Thoracic aorta (tissue), 2 donors: Measurements from ENCODE around the gene PCDHGA1. TPM values are rescaled to one million over a fixed set of nuclear protein-coding genes. Genes with fewer than 3 reads are reported as not detected.
A peak's percentile ranks its signal among the peaks of the same experiment; 100 is the strongest.

ENCODE experiments used
- ATAC-seq: fragments of 150-250 bp; one replicate; pipeline ENCODE4 v1.8.0; 2017; ENCODE audit warnings: low read depth; ENCODE audit not compliant: insufficient number of reproducible peaks, low FRiP score
- DNase-seq: peaks from one replicate; pipeline ENCODE4 v3.0.0-alpha.2; 2020; ENCODE audit warnings: low spot score
- H3K27ac ChIP-seq, 2 donors: fragments of 200-600 bp; sonication (generic); 1 replicate in 1 of 2; 2 replicates in 1 of 2; pipeline ENCODE4 v1.5.1; 2016; ENCODE audit warnings: mild to moderate bottlenecking in 2 of 2, moderate library complexity in 2 of 2
- H3K27me3 ChIP-seq: fragments of 200-600 bp; sonication (generic); replicated peaks from 2 replicates; pipeline ENCODE4 v1.6.0; 2016; ENCODE audit warnings: mild to moderate bottlenecking; ENCODE audit not compliant: insufficient read depth
- H3K36me3 ChIP-seq: fragments of 200-600 bp; sonication (generic); one replicate; pipeline ENCODE4 v1.5.1; 2016
- H3K4me1 ChIP-seq, 2 donors: fragments of 200-600 bp; sonication (generic); 1 replicate in 1 of 2; 2 replicates in 1 of 2; pipeline versions ENCODE4 v1.5.1 to v1.6.0; 2016; ENCODE audit warnings: low read depth in 2 of 2, mild to moderate bottlenecking in 1 of 2; ENCODE audit not compliant: control insufficient read depth in 1 of 2
- H3K4me3 ChIP-seq: fragments of 200-600 bp; sonication (generic); 2 replicates; pipeline ENCODE4 v1.5.1; 2016; ENCODE audit warnings: mild to moderate bottlenecking
- H3K9me3 ChIP-seq: fragments of 200-600 bp; sonication (generic); 2 replicates; pipeline ENCODE4 v1.5.1; 2016
- total RNA-seq, 2 donors: library from RNA; depleted of rRNA; stranded (reverse); fragments of >200 nt; gene quantifications; one replicate each; pipeline versions ENCODE4 v1.1.0 to v1.2.3, GENCODE V29; 2016
- TF ChIP-seq, protein P1 (sequence below): fragments of 200-600 bp; sonication (generic); IDR thresholded peaks from one replicate; pipeline ENCODE4 v1.5.1; 2019; ENCODE audit warnings: antibody characterized with exemption

PCDHGA1 gene
- total RNA-seq, 2 donors from 2014 or later = 0.41 to 2.8 TPM

- Histone ChIP-seq H3K27me3 (no peaks in the 10 kb centered on the region), H3K36me3 (peaks cover 6% of the 10 kb centered on the region), H3K4me3 (no peak overlapping the region)
Measured at GRCh38 chr5:141503681-141504080, 173.4 kb downstream of the PCDHGA1 start.

GRCh38 chr5:141504216-141504615 lies 173.9 kb downstream of the PCDHGA1 start:
- DNase-seq (no peak), ATAC-seq (no peak)
- Histone ChIP-seq H3K36me3 (peaks cover 6% of the 10 kb centered on the region), H3K4me3 (no peak overlapping the region), H3K4me1 (peaks cover 19 to 33% of the 10 kb centered on the region in 2 donors), H3K9me3 (no peaks in the 10 kb centered on the region), H3K27me3 (no peaks in the 10 kb centered on the region), H3K27ac (peak overlapping the region in 1 of 2 donors; percentile 44)
- TF ChIP-seq, protein P1, sequence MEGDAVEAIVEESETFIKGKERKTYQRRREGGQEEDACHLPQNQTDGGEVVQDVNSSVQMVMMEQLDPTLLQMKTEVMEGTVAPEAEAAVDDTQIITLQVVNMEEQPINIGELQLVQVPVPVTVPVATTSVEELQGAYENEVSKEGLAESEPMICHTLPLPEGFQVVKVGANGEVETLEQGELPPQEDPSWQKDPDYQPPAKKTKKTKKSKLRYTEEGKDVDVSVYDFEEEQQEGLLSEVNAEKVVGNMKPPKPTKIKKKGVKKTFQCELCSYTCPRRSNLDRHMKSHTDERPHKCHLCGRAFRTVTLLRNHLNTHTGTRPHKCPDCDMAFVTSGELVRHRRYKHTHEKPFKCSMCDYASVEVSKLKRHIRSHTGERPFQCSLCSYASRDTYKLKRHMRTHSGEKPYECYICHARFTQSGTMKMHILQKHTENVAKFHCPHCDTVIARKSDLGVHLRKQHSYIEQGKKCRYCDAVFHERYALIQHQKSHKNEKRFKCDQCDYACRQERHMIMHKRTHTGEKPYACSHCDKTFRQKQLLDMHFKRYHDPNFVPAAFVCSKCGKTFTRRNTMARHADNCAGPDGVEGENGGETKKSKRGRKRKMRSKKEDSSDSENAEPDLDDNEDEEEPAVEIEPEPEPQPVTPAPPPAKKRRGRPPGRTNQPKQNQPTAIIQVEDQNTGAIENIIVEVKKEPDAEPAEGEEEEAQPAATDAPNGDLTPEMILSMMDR = no peak

More at GRCh38 chr5:141503681-141504080, 173.4 kb downstream of the PCDHGA1 start:
- no peak for DNase-seq
- ATAC-seq = no peak
- TF ChIP-seq, protein P1 = no peak
- Histone ChIP-seq H3K4me1 (peaks cover 18 to 30% of the 10 kb centered on the region in 2 donors), H3K27ac (peak overlapping the region in 1 of 2 donors; percentile 44), H3K9me3 (no peaks in the 10 kb centered on the region)

- Histone ChIP-seq H3K4me3 (no peak overlapping the region), H3K36me3 (peaks cover 10% of the 10 kb centered on the region), H3K4me1 (peaks cover 26 to 45% of the 10 kb centered on the region in 2 donors), H3K27me3 (no peaks in the 10 kb centered on the region), H3K9me3 (no peaks in the 10 kb centered on the region), H3K27ac (peak overlapping the region; percentile 97 to 98)
- TF ChIP-seq, protein P1 = no peak
- ATAC-seq (no peak), DNase-seq (no peak)
Measured at GRCh38 chr5:141506381-141507155, 176.3 kb downstream of the PCDHGA1 start.

- ATAC-seq = no peak
- H3K27ac ChIP-seq = peak overlapping the region; percentile 97 to 98
- no peaks in the 10 kb centered on the region for H3K9me3 ChIP-seq
- H3K4me1 ChIP-seq = peaks cover 26 to 52% of the 10 kb centered on the region in 2 donors
- DNase-seq = no peak
- no peak overlapping the region for H3K4me3 ChIP-seq
- H3K27me3 ChIP-seq = no peaks in the 10 kb centered on the region
- TF ChIP-seq, protein P1 = no peak
- peaks cover 10% of the 10 kb centered on the region for H3K36me3 ChIP-seq
Measured at GRCh38 chr5:141507387-141508091, 177.2 kb downstream of the PCDHGA1 start.

GRCh38 chr5:141508440-141508797 lies 178.1 kb downstream of the PCDHGA1 start:
- H3K9me3 ChIP-seq = no peaks in the 10 kb centered on the region
- H3K4me3 ChIP-seq = peak overlapping the region; percentile 62
- H3K27ac ChIP-seq = peak overlapping the region; percentile 97 to 98
- peaks cover 29 to 54% of the 10 kb centered on the region in 2 donors for H3K4me1 ChIP-seq
- ATAC-seq = no peak
- no peaks in the 10 kb centered on the region for H3K27me3 ChIP-seq
- peaks cover 4% of the 10 kb centered on the region for H3K36me3 ChIP-seq
- TF ChIP-seq, protein P1 = no peak
- DNase-seq = no peak
